MM.1S (cell line): Measurements from ENCODE around the gene FBXL20.

Experiments
- EZH2 ChIP-seq: fragments of 300-600 bp; sonication (generic); optimal IDR thresholded peaks from 2 replicates; pipeline ENCODE3; 2017; ENCODE audit warnings: low read depth, mild to moderate bottlenecking, antibody characterized with exemption, low read length, mixed read lengths
- TF ChIP-seq, protein P1 (sequence below): fragments of 300-600 bp; sonication (generic); IDR thresholded peaks from 2 replicates; pipeline ENCODE4 v1.5.1; 2016; ENCODE audit warnings: antibody characterized with exemption, low read length, mixed read lengths

DNA sequence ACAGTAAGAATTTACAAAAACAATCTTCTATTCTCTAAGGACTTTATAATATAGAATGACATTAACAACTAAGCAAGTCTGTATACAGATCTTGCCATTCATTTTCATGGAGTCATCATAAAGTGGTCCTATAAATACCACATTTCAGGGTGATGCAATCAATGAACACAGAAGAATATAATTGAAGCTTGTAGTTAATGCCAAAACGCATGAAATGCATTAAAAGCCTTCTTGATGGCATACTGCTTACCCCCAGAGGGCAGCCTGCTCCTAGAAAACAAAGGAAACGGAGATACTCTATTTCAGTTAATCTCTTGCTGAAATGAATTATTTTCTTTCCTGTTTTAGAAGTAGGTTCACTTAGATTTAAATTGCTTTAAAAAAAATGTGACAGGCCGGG, 130.5 kb downstream of the FBXL20 start:
- TF ChIP-seq, protein P1, sequence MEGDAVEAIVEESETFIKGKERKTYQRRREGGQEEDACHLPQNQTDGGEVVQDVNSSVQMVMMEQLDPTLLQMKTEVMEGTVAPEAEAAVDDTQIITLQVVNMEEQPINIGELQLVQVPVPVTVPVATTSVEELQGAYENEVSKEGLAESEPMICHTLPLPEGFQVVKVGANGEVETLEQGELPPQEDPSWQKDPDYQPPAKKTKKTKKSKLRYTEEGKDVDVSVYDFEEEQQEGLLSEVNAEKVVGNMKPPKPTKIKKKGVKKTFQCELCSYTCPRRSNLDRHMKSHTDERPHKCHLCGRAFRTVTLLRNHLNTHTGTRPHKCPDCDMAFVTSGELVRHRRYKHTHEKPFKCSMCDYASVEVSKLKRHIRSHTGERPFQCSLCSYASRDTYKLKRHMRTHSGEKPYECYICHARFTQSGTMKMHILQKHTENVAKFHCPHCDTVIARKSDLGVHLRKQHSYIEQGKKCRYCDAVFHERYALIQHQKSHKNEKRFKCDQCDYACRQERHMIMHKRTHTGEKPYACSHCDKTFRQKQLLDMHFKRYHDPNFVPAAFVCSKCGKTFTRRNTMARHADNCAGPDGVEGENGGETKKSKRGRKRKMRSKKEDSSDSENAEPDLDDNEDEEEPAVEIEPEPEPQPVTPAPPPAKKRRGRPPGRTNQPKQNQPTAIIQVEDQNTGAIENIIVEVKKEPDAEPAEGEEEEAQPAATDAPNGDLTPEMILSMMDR = peak; percentile 28
- TF ChIP-seq EZH2 = no peak
